ENCODE results near the gene LYPD3.

GRCh38 chr19:43438291-43439031 lies 26.9 kb downstream of the LYPD3 start:
- TF ChIP-seq CTCF (IDR thresholded peaks at IDR 0.05), result no peak
- TF ChIP-seq EP300 (IDR thresholded peaks at IDR 0.05), result no peak
